SK-N-MC (cell line): ENCODE results near the gene EEF2K.

Experiments used
- EZH2 ChIP-seq: fragments of 200-600 bp; sonication (generic); IDR thresholded peaks from one replicate; pipeline ENCODE4 v1.6.1; 2017; ENCODE audit warnings: antibody characterized with exemption
- FOXP2 ChIP-seq: optimal IDR thresholded peaks from 2 replicates; pipeline ENCODE3; 2011; ENCODE audit warnings: mild to moderate bottlenecking, moderate library complexity; ENCODE audit not compliant: insufficient read depth; ENCODE audit errors: extremely low read length, control extremely low read depth
- POLR2AphosphoS5 ChIP-seq: IDR thresholded peaks from 2 replicates; pipeline ENCODE4 v1.6.1; 2012; ENCODE audit warnings: mild to moderate bottlenecking, low read depth, low read length, borderline replicate concordance

- no peak for TF ChIP-seq EZH2
- no peak for TF ChIP-seq FOXP2
- no peak for TF ChIP-seq POLR2AphosphoS5
Measured at GRCh38 chr16:22282254-22282892, 76.3 kb downstream of the EEF2K start.
